Right lobe of liver (tissue), 4 donors: Measurements from ENCODE around the gene AMMECR1.

Experiments
- POLR2A ChIP-seq: fragments of 450-650 bp; IDR thresholded peaks from one replicate; pipeline ENCODE4 v1.6.1; 2017; ENCODE audit warnings: antibody characterized with exemption, mild to moderate bottlenecking
- TF ChIP-seq, protein P1 (sequence below), 4 donors: fragments of 200-600 bp in 3 of 4; fragments of 450-650 bp in 1 of 4; IDR thresholded peaks; one replicate each; pipeline versions ENCODE4 v1.5.1 to v1.8.0; 2016 to 2022; ENCODE audit warnings: antibody characterized with exemption in 4 of 4, mild to moderate bottlenecking in 2 of 4
- donor health status: DM: no; HTN: no; CAD: no.
- donor health status: DM: no; HTN: no; CAD: no.
- donor health status: DM: no; HTN: yes; CAD: no.

DNA sequence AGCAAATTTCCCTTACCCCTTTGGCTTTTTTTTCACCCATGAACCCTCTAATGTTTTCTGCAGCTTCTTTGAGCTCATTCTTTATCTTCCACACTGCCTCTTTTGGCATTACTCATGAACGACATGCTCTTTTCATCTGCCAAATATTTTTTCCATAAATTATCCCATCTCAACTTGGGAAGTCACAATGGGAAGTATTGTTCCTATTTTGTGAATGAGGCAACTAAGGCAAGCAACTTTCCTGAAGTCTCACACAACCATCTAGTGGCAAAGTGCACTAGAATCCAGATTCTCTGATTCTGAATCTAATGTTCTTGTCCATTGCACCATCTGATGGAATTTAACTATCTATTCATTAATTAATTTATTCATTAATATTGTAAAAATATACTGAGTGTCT is 41.4 kb upstream of the AMMECR1 start:
- TF ChIP-seq, protein P1, sequence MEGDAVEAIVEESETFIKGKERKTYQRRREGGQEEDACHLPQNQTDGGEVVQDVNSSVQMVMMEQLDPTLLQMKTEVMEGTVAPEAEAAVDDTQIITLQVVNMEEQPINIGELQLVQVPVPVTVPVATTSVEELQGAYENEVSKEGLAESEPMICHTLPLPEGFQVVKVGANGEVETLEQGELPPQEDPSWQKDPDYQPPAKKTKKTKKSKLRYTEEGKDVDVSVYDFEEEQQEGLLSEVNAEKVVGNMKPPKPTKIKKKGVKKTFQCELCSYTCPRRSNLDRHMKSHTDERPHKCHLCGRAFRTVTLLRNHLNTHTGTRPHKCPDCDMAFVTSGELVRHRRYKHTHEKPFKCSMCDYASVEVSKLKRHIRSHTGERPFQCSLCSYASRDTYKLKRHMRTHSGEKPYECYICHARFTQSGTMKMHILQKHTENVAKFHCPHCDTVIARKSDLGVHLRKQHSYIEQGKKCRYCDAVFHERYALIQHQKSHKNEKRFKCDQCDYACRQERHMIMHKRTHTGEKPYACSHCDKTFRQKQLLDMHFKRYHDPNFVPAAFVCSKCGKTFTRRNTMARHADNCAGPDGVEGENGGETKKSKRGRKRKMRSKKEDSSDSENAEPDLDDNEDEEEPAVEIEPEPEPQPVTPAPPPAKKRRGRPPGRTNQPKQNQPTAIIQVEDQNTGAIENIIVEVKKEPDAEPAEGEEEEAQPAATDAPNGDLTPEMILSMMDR (IDR thresholded peaks at IDR 0.05): no peak
- TF ChIP-seq POLR2A: no peak
